ENCODE data around the gene PLCL2. TPM values are rescaled to one million over a fixed set of nuclear protein-coding genes. Genes with fewer than 3 reads are reported as not detected.

Gene PLCL2
- total and polyA plus RNA-seq, 2 donors (not counting 1 experiment from before 2014, with no cell fraction given) = 4.0 to 11.9 TPM

- Histone ChIP-seq H4K20me1 (ENCODE audit: control insufficient read depth, extremely low read depth, insufficient read depth, low read length) (no peaks in the 10 kb centered on the region), H3K27ac (ENCODE audit: insufficient read depth, low read length) (no peak overlapping the region), H3K4me1 (ENCODE audit: control insufficient read depth, extremely low read depth, insufficient read depth, low read length) (no peaks in the 10 kb centered on the region), H3K27me3 (ENCODE audit: control insufficient read depth, insufficient read depth, low read length) (no peaks in the 10 kb centered on the region), H3K9ac (ENCODE audit: insufficient read depth, low read length) (no peak overlapping the region), H3K79me2 (ENCODE audit: control insufficient read depth, insufficient read depth, low read length) (peaks cover 4% of the 10 kb centered on the region), H3K9me3 (ENCODE audit: control insufficient read depth, insufficient read depth, low read depth, low read length) (no peaks in the 10 kb centered on the region), H3K36me3 (ENCODE audit: control insufficient read depth, insufficient read depth, low read length) (no peaks in the 10 kb centered on the region), H3K4me2 (ENCODE audit: extremely low read depth, insufficient read depth, low read length) (peak overlapping the region; percentile 42), H2AFZ (ENCODE audit: low read length) (no peak overlapping the region), H3K4me3 (replicated peaks in 1 of 4; ENCODE audit: control extremely low read depth in 1 of 4, insufficient read depth in 1 of 4, low read depth in 3 of 4, low read length in 4 of 4) (no peak overlapping the region)
- TF ChIP-seq CTCF (conservative IDR thresholded peaks at IDR 0.05 in 1 of 2, IDR thresholded peaks at IDR 0.05 in 1 of 2; ENCODE audit: low read depth in 1 of 2, low read length in 2 of 2) (no peak), EZH2 (IDR thresholded peaks at IDR 0.05; ENCODE audit: low read length, missing control alignments) (no peak)
- no peak for DNase-seq (ENCODE audit: low read depth in 2 of 2)
These were observed 4.2 kb downstream of the PLCL2 start for GRCh38 chr3:16888785-16889607.

GRCh38 chr3:16890597-16891333 lies 6.0 kb downstream of the PLCL2 start:
- Histone ChIP-seq H3K27ac (ENCODE audit: insufficient read depth, low read length) (no peak overlapping the region), H4K20me1 (ENCODE audit: control insufficient read depth, extremely low read depth, insufficient read depth, low read length) (no peaks in the 10 kb centered on the region), H3K4me2 (ENCODE audit: extremely low read depth, insufficient read depth, low read length) (no peak overlapping the region), H3K9ac (ENCODE audit: insufficient read depth, low read length) (no peak overlapping the region), H3K9me3 (ENCODE audit: control insufficient read depth, insufficient read depth, low read depth, low read length) (no peaks in the 10 kb centered on the region), H3K36me3 (ENCODE audit: control insufficient read depth, insufficient read depth, low read length) (no peaks in the 10 kb centered on the region), H3K4me3 (replicated peaks in 1 of 4; ENCODE audit: control extremely low read depth in 1 of 4, insufficient read depth in 1 of 4, low read depth in 3 of 4, low read length in 4 of 4) (no peak overlapping the region), H2AFZ (ENCODE audit: low read length) (no peak overlapping the region), H3K4me1 (ENCODE audit: control insufficient read depth, extremely low read depth, insufficient read depth, low read length) (no peaks in the 10 kb centered on the region), H3K27me3 (ENCODE audit: control insufficient read depth, insufficient read depth, low read length) (no peaks in the 10 kb centered on the region), H3K79me2 (ENCODE audit: control insufficient read depth, insufficient read depth, low read length) (peaks cover 3% of the 10 kb centered on the region)
- peak in 1 of 2 donors; percentile 38 for DNase-seq (ENCODE audit: low read depth in 2 of 2)
- TF ChIP-seq CTCF (conservative IDR thresholded peaks at IDR 0.05 in 1 of 2, IDR thresholded peaks at IDR 0.05 in 1 of 2; ENCODE audit: low read depth in 1 of 2, low read length in 2 of 2) = no peak

DNA sequence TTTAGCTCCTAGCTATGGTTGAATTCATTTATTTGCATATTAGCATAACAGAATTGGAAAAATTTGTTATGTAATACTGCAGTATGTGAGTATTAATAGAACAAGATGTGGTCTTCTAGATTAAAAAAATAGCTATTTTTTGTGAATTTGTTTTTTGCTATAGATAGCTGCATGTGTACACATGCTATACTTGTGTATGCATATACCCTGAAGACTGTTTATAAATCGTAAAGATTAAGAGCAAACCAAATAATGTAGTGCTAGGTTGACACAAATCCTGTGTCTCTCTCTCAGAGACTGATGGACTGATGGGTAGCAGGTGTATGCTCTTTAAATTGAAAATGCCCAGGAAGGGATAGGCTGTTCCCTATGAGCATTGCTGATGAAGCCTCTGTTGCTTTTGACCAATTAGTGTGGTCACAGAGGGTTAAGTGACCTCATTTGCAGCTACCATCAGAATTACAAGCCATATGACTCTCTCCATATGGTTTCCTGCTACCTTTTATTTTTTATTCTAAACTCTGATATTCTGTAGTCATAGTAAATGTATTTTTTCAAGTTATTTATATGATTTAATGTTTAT lies 9.0 kb downstream of the PLCL2 start:
- H3K9me3 ChIP-seq (ENCODE audit: control insufficient read depth, insufficient read depth, low read depth, low read length) = no peaks in the 10 kb centered on the region

More for the DNA sequence above, 9.0 kb downstream of the PLCL2 start:
- Histone ChIP-seq H3K9ac (ENCODE audit: insufficient read depth, low read length) (no peak overlapping the region), H4K20me1 (ENCODE audit: control insufficient read depth, extremely low read depth, insufficient read depth, low read length) (no peaks in the 10 kb centered on the region), H3K36me3 (ENCODE audit: control insufficient read depth, insufficient read depth, low read length) (no peaks in the 10 kb centered on the region), H3K27ac (ENCODE audit: insufficient read depth, low read length) (no peak overlapping the region), H2AFZ (ENCODE audit: low read length) (no peak overlapping the region), H3K4me3 (replicated peaks in 1 of 4; ENCODE audit: control extremely low read depth in 1 of 4, insufficient read depth in 1 of 4, low read depth in 3 of 4, low read length in 4 of 4) (no peak overlapping the region), H3K4me2 (ENCODE audit: extremely low read depth, insufficient read depth, low read length) (no peak overlapping the region), H3K79me2 (ENCODE audit: control insufficient read depth, insufficient read depth, low read length) (no peaks in the 10 kb centered on the region), H3K27me3 (ENCODE audit: control insufficient read depth, insufficient read depth, low read length) (no peaks in the 10 kb centered on the region), H3K4me1 (ENCODE audit: control insufficient read depth, extremely low read depth, insufficient read depth, low read length) (no peaks in the 10 kb centered on the region)
- TF ChIP-seq CTCF (conservative IDR thresholded peaks at IDR 0.05 in 1 of 2, IDR thresholded peaks at IDR 0.05 in 1 of 2; ENCODE audit: low read depth in 1 of 2, low read length in 2 of 2) (no peak), EZH2 (IDR thresholded peaks at IDR 0.05; ENCODE audit: low read length, missing control alignments) (no peak)
- DNase-seq (ENCODE audit: low read depth in 2 of 2) = no peak
